Mesothelial cell of epicardium (in vitro differentiated cells): ENCODE measurements around the gene CASKIN2. TPM values are rescaled to one million over a fixed set of nuclear protein-coding genes. Genes with fewer than 3 reads are reported as not detected.

Source experiments
- DNase-seq, 2 experiments: peaks; one replicate each; pipeline ENCODE4 v3.0.0; 2021; ENCODE audit warnings: low spot score in 2 of 2; ENCODE audit not compliant: unreplicated experiment in 2 of 2
- H3K27ac Mint-ChIP-seq: 2 replicates; pipeline ENCODE4 v1.8.0; 2021; ENCODE audit warnings: mixed read lengths
- H3K27me3 Mint-ChIP-seq: 2 replicates; pipeline ENCODE4 v1.8.0; 2021; ENCODE audit warnings: low read depth, mixed read lengths
- H3K36me3 Mint-ChIP-seq: 2 replicates; pipeline ENCODE4 v1.8.0; 2021; ENCODE audit warnings: mixed read lengths
- H3K4me1 Mint-ChIP-seq: 2 replicates; pipeline ENCODE4 v1.8.0; 2021; ENCODE audit warnings: mixed read lengths
- H3K4me3 Mint-ChIP-seq: 2 replicates; pipeline ENCODE4 v1.8.0; 2021; ENCODE audit warnings: mild to moderate bottlenecking, moderate library complexity, mixed read lengths
- H3K9me3 Mint-ChIP-seq: 2 replicates; pipeline ENCODE4 v1.8.0; 2021; ENCODE audit warnings: mixed read lengths
- total RNA-seq: library from RNA; stranded (reverse); gene quantifications from 3 replicates; pipeline ENCODE4 v1.2.1, GENCODE V29; 2021
- TF ChIP-seq, protein P1 (sequence below): fragments of 200-600 bp; sonication (generic); IDR thresholded peaks from one replicate; pipeline ENCODE4 v1.5.0; 2021; ENCODE audit warnings: antibody characterized with exemption; ENCODE audit not compliant: unreplicated experiment

The CASKIN2 gene
- total RNA-seq, 1 donor from 2014 or later: 37.4 TPM

DNA sequence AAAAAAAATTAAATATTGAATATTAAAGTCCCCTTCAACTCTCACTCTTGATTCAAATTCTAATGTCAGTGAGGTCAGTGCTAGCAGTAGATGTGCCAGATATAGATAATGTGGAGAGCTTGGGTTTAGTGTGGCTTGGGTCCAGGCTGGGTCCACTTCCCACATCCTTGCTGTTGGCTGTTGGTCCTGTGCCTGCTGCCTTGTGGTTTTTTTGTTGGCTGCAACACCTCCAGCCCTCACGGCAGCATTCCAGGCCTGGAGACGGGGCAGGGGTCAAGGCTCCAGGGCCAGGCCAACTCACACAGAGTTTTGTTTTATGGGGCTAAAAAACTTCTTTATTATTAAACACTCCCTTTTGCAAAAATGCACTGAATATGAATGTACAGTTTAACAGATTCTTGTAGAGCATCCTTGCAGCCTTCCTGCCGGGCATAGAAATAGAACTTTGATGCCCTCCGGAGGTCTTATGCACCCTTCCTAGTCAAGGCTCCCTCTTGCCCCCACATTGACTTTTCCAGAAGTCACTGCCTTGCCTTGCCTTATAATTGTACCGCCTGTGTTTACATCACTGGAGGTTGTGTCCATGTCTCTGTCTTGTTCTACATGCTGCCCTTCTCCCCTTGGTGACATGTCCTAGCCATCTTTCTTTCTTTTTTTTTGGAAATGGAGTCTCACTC, 46.7 kb upstream of the CASKIN2 start:
- Mint-ChIP-seq H3K27me3 (no peaks in the 10 kb centered on the region), H3K27ac (no peak overlapping the region), H3K36me3 (no peaks in the 10 kb centered on the region), H3K4me1 (peaks cover under 1% of the 10 kb centered on the region), H3K9me3 (no peaks in the 10 kb centered on the region), H3K4me3 (no peak overlapping the region)
- TF ChIP-seq, protein P1, sequence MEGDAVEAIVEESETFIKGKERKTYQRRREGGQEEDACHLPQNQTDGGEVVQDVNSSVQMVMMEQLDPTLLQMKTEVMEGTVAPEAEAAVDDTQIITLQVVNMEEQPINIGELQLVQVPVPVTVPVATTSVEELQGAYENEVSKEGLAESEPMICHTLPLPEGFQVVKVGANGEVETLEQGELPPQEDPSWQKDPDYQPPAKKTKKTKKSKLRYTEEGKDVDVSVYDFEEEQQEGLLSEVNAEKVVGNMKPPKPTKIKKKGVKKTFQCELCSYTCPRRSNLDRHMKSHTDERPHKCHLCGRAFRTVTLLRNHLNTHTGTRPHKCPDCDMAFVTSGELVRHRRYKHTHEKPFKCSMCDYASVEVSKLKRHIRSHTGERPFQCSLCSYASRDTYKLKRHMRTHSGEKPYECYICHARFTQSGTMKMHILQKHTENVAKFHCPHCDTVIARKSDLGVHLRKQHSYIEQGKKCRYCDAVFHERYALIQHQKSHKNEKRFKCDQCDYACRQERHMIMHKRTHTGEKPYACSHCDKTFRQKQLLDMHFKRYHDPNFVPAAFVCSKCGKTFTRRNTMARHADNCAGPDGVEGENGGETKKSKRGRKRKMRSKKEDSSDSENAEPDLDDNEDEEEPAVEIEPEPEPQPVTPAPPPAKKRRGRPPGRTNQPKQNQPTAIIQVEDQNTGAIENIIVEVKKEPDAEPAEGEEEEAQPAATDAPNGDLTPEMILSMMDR: no peak
- DNase-seq: no peak

DNA sequence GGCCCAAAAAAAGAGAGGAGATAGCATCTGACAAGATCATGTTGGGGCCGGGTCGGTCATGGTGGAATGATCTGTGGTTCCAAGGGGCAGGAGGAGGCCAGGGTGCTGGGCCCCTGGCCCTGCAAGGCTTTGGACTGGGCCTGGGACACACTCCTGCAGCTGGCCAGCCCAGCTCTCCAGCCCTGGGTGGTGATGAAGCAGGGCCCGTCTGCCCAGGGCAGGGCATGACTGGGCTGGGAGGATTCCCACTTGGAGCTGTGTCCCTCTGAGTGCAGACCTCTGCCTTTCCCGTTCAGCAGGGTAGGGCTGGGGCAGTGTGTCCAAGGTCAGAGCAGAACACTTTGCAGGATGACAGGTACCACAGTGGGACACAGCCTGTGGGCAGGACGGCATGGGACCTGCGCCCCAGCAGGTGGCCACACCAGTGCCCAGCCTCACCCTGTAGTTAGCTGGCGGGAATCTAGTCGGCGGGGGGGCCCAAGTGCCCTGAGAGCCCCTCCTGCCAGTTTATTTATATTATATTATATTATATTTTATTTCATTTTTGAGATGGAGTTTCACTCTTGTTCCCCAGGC, 44.7 kb upstream of the CASKIN2 start:
- H3K9me3 Mint-ChIP-seq: no peaks in the 10 kb centered on the region
- no peak overlapping the region for H3K27ac Mint-ChIP-seq
- H3K27me3 Mint-ChIP-seq: no peaks in the 10 kb centered on the region
- peaks cover 2% of the 10 kb centered on the region for H3K4me1 Mint-ChIP-seq
- no peaks in the 10 kb centered on the region for H3K36me3 Mint-ChIP-seq
- DNase-seq: no peak
- TF ChIP-seq, protein P1: no peak
- no peak overlapping the region for H3K4me3 Mint-ChIP-seq

DNA sequence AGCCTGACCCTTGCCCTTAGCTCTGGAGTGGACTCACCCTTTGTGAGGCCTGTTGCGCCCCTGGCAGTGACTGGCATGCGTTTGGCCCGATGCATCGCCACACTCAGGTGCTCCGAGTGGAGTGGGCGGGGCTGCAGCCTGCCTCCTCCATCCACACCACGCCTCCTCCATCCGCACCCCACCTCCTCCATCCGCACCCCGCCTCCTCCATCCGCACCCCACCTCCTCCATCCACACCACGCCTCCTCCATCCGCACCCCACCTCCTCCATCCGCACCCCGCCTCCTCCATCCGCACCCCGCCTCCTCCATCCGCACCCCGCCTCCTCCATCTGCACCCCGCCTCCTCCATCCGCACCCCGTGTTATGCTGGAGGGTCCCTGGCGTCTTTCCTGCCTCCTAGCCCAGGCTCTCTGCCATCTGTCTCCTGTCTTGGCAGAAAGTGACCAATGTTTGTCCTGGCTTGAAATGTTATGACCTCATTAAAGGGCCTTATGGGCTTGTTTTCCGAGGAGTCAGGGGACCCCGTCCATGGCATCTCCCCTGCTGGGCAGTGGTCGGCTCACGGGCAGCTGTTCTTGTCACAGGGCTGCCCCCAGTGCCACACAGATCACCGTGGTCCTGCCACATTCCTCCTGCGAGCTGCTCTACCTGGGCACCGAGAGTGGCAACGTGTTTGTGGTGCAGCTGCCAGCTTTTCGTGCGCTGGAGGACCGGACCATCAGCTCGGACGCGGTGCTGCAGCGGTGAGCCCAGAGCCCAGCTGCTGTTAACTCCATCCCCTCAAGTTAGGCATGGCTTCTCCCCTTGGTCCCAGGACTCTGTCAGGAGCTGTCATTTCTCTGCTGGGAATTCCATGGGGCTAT, 43.6 kb upstream of the CASKIN2 start:
- H3K27me3 Mint-ChIP-seq: no peaks in the 10 kb centered on the region
- DNase-seq: no peak
- H3K4me3 Mint-ChIP-seq: no peak overlapping the region
- no peaks in the 10 kb centered on the region for H3K9me3 Mint-ChIP-seq
- TF ChIP-seq, protein P1: no peak
- peaks cover 3% of the 10 kb centered on the region for H3K4me1 Mint-ChIP-seq
- peak overlapping the region; percentile 34 for H3K27ac Mint-ChIP-seq
- H3K36me3 Mint-ChIP-seq: no peaks in the 10 kb centered on the region

DNA sequence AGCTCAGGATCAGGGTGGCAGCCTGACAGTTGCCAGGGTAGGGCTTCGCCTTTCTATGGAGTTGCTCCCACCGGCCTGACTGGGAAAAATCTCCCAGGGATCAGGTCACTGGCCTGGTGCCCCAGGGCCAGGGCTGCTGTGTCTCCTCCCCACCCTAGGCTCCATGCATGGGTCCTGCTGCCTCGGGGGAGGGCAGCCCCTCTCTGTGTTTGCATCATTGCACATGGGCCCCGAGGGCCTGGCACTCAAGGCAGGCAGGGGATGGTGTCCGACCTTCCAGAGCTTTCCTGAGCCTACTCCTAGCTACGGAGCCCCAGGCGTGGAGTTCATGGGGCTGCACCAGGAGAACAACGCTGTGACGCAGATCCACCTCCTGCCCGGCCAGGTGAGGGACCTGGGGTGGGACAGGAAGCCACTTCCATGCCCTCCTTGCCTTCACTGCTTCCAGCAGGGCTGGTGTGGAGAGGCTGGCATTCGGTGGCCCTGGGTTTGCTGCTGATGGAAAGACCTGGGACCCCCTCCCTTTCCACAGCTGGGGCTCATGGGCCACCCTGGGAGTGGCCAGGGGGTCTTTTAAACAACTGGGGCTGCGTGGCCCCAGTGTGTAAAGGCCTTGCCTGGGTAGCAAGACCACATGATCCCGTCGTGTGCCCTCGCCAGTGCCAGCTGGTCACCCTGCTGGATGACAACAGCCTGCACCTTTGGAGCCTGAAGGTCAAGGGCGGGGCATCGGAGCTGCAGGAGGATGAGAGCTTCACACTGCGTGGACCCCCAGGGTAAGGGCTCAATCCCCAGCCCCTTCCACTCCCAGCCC, 42.7 kb upstream of the CASKIN2 start:
- no peaks in the 10 kb centered on the region for H3K36me3 Mint-ChIP-seq
- no peak for DNase-seq

More for the DNA sequence above, 42.7 kb upstream of the CASKIN2 start:
- Mint-ChIP-seq H3K27ac (no peak overlapping the region), H3K4me1 (peaks cover 12% of the 10 kb centered on the region), H3K9me3 (no peaks in the 10 kb centered on the region), H3K4me3 (no peak overlapping the region), H3K27me3 (no peaks in the 10 kb centered on the region)
- TF ChIP-seq, protein P1: no peak
